ENCODE measurements around the gene PLEKHM3. TPM values are rescaled to one million over a fixed set of nuclear protein-coding genes. Genes with fewer than 3 reads are reported as not detected.

PLEKHM3 gene
- total RNA-seq, 6 experiments from 2014 or later = 4.4 to 13.4 (median 8.9) TPM

DNA sequence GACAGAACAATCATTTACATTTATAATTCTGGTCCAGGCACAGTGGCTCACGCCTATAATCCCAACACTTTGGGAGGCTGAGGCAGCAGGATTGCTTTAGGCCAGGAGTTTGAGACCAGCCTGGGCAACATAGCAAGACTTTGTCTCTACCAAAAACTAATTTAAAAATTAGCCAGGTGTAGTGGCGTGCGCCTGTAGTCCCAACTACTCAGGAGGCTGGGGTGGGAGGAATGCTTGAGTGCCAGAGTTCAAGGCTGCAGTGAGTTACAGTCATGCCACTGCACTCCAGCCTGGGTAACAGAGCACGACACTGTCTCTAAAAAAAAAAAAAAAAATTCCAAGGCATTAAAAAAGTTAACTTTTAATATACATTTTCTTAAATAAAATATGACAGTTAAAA lies 88.1 kb downstream of the PLEKHM3 start:
- H3K36me3 ChIP-seq = no peaks in the 10 kb centered on the region
- 50% methylated on average over 4 of the region's 4 CpGs for WGBS (ENCODE audit: insufficient coverage, low coverage, low lambda C conversion rate, missing lambda C conversion rate)
- TF ChIP-seq, protein P1, sequence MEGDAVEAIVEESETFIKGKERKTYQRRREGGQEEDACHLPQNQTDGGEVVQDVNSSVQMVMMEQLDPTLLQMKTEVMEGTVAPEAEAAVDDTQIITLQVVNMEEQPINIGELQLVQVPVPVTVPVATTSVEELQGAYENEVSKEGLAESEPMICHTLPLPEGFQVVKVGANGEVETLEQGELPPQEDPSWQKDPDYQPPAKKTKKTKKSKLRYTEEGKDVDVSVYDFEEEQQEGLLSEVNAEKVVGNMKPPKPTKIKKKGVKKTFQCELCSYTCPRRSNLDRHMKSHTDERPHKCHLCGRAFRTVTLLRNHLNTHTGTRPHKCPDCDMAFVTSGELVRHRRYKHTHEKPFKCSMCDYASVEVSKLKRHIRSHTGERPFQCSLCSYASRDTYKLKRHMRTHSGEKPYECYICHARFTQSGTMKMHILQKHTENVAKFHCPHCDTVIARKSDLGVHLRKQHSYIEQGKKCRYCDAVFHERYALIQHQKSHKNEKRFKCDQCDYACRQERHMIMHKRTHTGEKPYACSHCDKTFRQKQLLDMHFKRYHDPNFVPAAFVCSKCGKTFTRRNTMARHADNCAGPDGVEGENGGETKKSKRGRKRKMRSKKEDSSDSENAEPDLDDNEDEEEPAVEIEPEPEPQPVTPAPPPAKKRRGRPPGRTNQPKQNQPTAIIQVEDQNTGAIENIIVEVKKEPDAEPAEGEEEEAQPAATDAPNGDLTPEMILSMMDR (IDR thresholded peaks at IDR 0.05) = no peak
- no peak for TF ChIP-seq POLR2A (IDR thresholded peaks at IDR 0.05)
- peaks cover 0 to 38% (median 2%) of the 10 kb centered on the region in 4 donors for H3K4me1 ChIP-seq
- no peaks in the 10 kb centered on the region for H3K27me3 ChIP-seq
- no peaks in the 10 kb centered on the region for H3K9me3 ChIP-seq
- no peak overlapping the region for H3K4me3 ChIP-seq
- peak in 1 of 4 donors; percentile 20 for ATAC-seq
- peak overlapping the region in 2 of 3 donors; percentile 9 to 97 for H3K27ac ChIP-seq
- intact Hi-C loops (cut with DNase I) = no loop called here
- no peak for DNase-seq

DNA sequence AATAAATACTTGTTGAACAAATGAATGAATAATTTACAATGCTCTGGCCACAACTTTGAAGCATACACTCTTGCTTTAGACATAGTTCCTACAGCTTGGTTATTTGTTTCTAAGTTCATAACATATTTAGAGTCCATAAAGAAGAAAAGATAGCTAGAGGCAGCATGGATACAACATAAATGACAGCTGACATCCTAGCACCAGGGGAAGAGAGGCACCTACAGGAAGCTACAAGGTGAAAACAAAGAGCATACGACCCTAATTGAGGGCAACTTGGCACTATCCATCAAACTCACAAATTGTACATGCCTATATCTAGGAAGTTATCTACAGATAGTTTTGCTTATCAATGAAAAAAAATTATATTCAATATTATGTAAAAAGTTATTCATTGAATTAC lies 88.9 kb downstream of the PLEKHM3 start:
- H3K27ac ChIP-seq = peak overlapping the region; percentile 74 to 97 (median 81)
- no peak for DNase-seq
- intact Hi-C loops (cut with DNase I) = no loop called here
- ATAC-seq = no peak
- no peaks in the 10 kb centered on the region for H3K27me3 ChIP-seq
- H3K4me3 ChIP-seq = no peak overlapping the region
- no peaks in the 10 kb centered on the region for H3K9me3 ChIP-seq
- H3K4me1 ChIP-seq = peaks cover 0 to 47% (median 2%) of the 10 kb centered on the region in 4 donors
- no peak for TF ChIP-seq POLR2A (IDR thresholded peaks at IDR 0.05)
- TF ChIP-seq, protein P1 (IDR thresholded peaks at IDR 0.05) = no peak
- 36% methylated on average over 1 of the region's 1 CpG for whole genome bisulfite sequencing (ENCODE audit: insufficient coverage, low coverage, low lambda C conversion rate, missing lambda C conversion rate)
- H3K36me3 ChIP-seq = no peaks in the 10 kb centered on the region

DNA sequence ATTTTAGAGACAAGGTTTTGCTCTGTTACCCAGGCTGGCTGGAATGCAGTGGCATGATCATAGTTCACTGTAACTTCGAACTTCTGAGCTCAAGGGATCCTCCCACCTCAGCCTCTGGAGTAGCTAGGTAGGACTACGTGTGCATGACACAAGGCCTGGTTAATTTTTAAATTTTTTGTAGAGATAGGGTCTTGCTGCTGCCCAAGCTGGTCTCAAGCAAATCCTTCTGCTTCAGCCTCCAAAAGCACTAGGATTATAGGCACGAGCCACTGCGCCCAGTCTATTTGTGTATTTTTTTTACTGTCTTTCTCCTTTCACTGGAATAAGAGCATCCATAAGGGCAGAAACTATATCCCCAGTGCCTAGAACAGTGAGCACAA lies 89.3 kb downstream of the PLEKHM3 start:
- Histone ChIP-seq H3K36me3 (no peaks in the 10 kb centered on the region), H3K27me3 (no peaks in the 10 kb centered on the region), H3K4me3 (no peak overlapping the region), H3K4me1 (peaks cover 0 to 50% (median 2%) of the 10 kb centered on the region in 4 donors), H3K9me3 (no peaks in the 10 kb centered on the region), H3K27ac (peak overlapping the region; percentile 74 to 97 (median 81))
- intact Hi-C loops (cut with DNase I) = no loop called here
- DNase-seq (peak in 1 of 3 donors; percentile 73), ATAC-seq (peak; percentile 73 to 82 (median 76))
- WGBS (ENCODE audit: insufficient coverage, low coverage, low lambda C conversion rate, missing lambda C conversion rate) = 25% methylated on average over 4 of the region's 4 CpGs
- TF ChIP-seq POLR2A (IDR thresholded peaks at IDR 0.05) = peak; percentile 51
- TF ChIP-seq, protein P1 (IDR thresholded peaks at IDR 0.05) = no peak

DNA sequence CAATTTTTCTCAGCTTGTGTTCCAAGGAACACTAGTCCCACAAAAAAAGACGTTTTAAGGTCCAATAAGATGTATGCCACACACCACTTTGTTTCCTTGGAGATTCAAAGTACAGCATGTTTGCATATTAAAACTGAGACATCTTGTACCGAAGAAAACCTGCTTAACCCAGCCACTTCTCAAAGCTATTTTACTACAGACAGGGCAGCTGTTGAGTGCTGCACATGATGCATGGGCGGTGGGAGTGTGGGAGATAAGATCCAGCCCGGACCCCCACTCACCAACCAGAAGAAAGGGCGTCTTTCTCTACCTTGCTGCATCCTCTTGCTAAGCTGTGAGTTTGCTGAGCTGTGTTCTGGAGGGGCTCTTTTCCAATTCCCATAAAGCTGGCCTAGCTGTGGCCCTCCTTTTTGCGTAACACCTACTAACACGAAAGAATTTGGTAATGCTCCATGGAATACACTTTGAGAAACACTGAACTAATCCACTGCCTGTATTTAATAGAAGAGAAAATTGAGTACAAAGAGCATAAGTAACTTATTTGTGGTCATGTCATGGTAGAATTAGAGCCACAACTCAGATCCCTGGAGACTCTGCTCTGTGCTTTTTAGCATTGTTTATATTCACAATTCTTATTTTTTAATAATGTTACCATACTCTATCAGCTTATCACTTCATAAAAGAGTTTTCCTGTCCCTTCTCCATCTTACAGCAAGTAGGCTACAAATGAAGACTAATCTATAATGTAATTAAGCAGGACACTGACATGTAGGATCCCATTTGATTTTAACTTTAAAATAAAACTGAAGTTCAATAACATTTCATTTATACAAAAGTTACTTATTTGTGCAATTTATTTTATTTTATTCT lies 90.0 kb downstream of the PLEKHM3 start:
- 46% methylated on average over 7 of the region's 7 CpGs for WGBS (ENCODE audit: insufficient coverage, low coverage, low lambda C conversion rate, missing lambda C conversion rate)
- intact Hi-C loops (cut with DNase I) = no loop called here

More for the DNA sequence above, 90.0 kb downstream of the PLEKHM3 start:
- Histone ChIP-seq H3K36me3 (no peaks in the 10 kb centered on the region), H3K27me3 (no peaks in the 10 kb centered on the region), H3K9me3 (no peaks in the 10 kb centered on the region), H3K27ac (peak overlapping the region; percentile 74 to 97 (median 81)), H3K4me3 (peak overlapping the region in 1 of 3 donors; percentile 16), H3K4me1 (peaks cover 0 to 50% (median 2%) of the 10 kb centered on the region in 4 donors)
- peak in 1 of 3 donors; percentile 68 for DNase-seq
- peak; percentile 58 to 73 (median 68) for ATAC-seq
- TF ChIP-seq, protein P1 (IDR thresholded peaks at IDR 0.05) = no peak
- no peak for TF ChIP-seq POLR2A (IDR thresholded peaks at IDR 0.05)

Data from right lobe of liver (tissue), 6 donors.